K562 (cell line): ENCODE data around the gene NIPBL. TPM values are rescaled to one million over a fixed set of nuclear protein-coding genes. Genes with fewer than 3 reads are reported as not detected.

Source experiments
- ATAC-seq: fragments of 200-7000 bp; cut with Tn5 transposase; 3 replicates; pipeline ENCODE4 v1.9.1; 2020; ENCODE audit warnings: moderate library complexity
- BruUV-seq: library from RNA; stranded (reverse); fragments of 400-500 nt; replicated peaks from 2 replicates; lab custom pipeline; 2021; lab: Mats Ljungman, UMichigan
- CTCF ChIA-PET: fragments of 300-600 bp; formaldehyde crosslinking; extraction: SDS; loops from one replicate; lab custom pipeline; 2021; ENCODE audit warnings: low intra/inter-chr PET ratio; lab: Yijun Ruan, JAX
- POLR2A ChIA-PET: fragments of 300-600, 350-650 bp; sonication (Branson Sonifier 250); formaldehyde crosslinking; extraction: SDS; loops from one replicate; lab custom pipeline; 2021; ENCODE audit warnings: antibody characterized with exemption, inconsistent platforms; lab: Yijun Ruan, JAX
- DNase-seq, 4 experiments: peaks; one replicate each; pipeline versions ENCODE4 v3.0.0 to v3.0.0-alpha.2; 2011 to 2018; ENCODE audit warnings: low spot score in 3 of 4, mixed read lengths in 3 of 4; ENCODE audit errors: extremely low read depth in 1 of 4
- FAIRE-seq: peaks from 2 replicates; lab custom pipeline; 2011; peaks lifted over from hg19 to GRCh38; lab: Jason Lieb, UNC
- H2AFZ ChIP-seq: 2 replicates; pipeline ENCODE4 v1.6.0; 2011; ENCODE audit warnings: low read depth, low read length, control low read depth, inconsistent platforms
- H3K27ac ChIP-seq: fragments of 200-600 bp; 3 replicates; pipeline ENCODE4 v1.8.0; 2011; ENCODE audit warnings: low read depth, mild to moderate bottlenecking, control low read depth, inconsistent platforms, low read length, moderate library complexity, mixed read lengths; ENCODE audit errors: extremely low read depth
- H3K27me3 ChIP-seq, 2 experiments: fragments of 300-600 bp in 1 of 2; 2 replicates in 1 of 2; 3 replicates in 1 of 2; pipeline versions ENCODE4 v1.6.0 to v1.8.0; 2011; ENCODE audit warnings: inconsistent platforms in 2 of 2, low read length in 2 of 2, mild to moderate bottlenecking in 1 of 2, mixed read lengths in 1 of 2, moderate library complexity in 1 of 2; ENCODE audit not compliant: control insufficient read depth in 2 of 2, insufficient read depth in 2 of 2
- H3K36me3 ChIP-seq: fragments of 300-600 bp; 3 replicates; pipeline ENCODE4 v1.8.0; 2011; ENCODE audit warnings: mild to moderate bottlenecking, low read length, inconsistent platforms; ENCODE audit not compliant: control insufficient read depth, insufficient read depth
- H3K4me1 ChIP-seq, 2 experiments: fragments of 200-600 bp in 1 of 2; replicated peaks in 1 of 2; 2 replicates in 1 of 2; 3 replicates in 1 of 2; pipeline versions ENCODE4 v1.5.1 to v1.8.0; 2011; ENCODE audit warnings: inconsistent platforms in 2 of 2, low read length in 2 of 2, mild to moderate bottlenecking in 1 of 2, mixed read lengths in 1 of 2, moderate library complexity in 1 of 2; ENCODE audit not compliant: control insufficient read depth in 2 of 2, insufficient read depth in 2 of 2
- H3K4me2 ChIP-seq: 2 replicates; pipeline ENCODE4 v1.6.1; 2011; ENCODE audit warnings: low read length, control low read depth, inconsistent platforms, mixed read lengths; ENCODE audit not compliant: insufficient read depth
- H3K4me3 ChIP-seq: fragments of 200-600 bp; sonication (generic), shearing (Covaris generic); 2 replicates; pipeline ENCODE4 v1.5.1; 2016; ENCODE audit warnings: control low read depth, inconsistent platforms
- H3K79me2 ChIP-seq: fragments of 200-600 bp; 3 replicates; pipeline ENCODE4 v1.8.0; 2011; ENCODE audit warnings: low read length, inconsistent platforms; ENCODE audit not compliant: control insufficient read depth, insufficient read depth
- H3K9ac ChIP-seq, 2 experiments: 2 replicates each; pipeline versions ENCODE4 v1.6.0 to v1.6.1; 2011; ENCODE audit warnings: low read depth in 2 of 2, low read length in 2 of 2, control low read depth in 1 of 2, inconsistent platforms in 1 of 2, mild to moderate bottlenecking in 1 of 2, mixed read lengths in 1 of 2; ENCODE audit not compliant: insufficient read depth in 1 of 2
- H3K9me1 ChIP-seq: one replicate; pipeline ENCODE4 v1.6.0; 2011; ENCODE audit warnings: inconsistent platforms, mild to moderate bottlenecking, low read length, moderate library complexity; ENCODE audit not compliant: control insufficient read depth, insufficient read depth
- H3K9me3 ChIP-seq: replicated peaks from 2 replicates; pipeline ENCODE4 v1.5.1; 2011; ENCODE audit warnings: low read depth, low read length, inconsistent platforms; ENCODE audit not compliant: control insufficient read depth, insufficient read depth
- H4K20me1 ChIP-seq: replicated peaks from 2 replicates; pipeline ENCODE4 v1.6.1; 2011; ENCODE audit warnings: low read length, inconsistent platforms, mixed read lengths; ENCODE audit not compliant: control insufficient read depth, insufficient read depth
- GABPB2 ChIP-seq: fragments of 250-450 bp; sonication (Bioruptor Pico); conservative IDR thresholded peaks from 2 replicates; pipeline ENCODE4 v1.5.1; 2021; ENCODE audit warnings: mild to moderate bottlenecking
- GTF2F1 ChIP-seq: IDR thresholded peaks from 2 replicates; pipeline ENCODE4 v1.6.1; 2011; ENCODE audit warnings: low read depth, low read length, improper control_type of control experiment
- ILF3 ChIP-seq: fragments of 450-650 bp; IDR thresholded peaks from 2 replicates; pipeline ENCODE4 v1.6.1; 2018; ENCODE audit warnings: antibody characterized with exemption, mild to moderate bottlenecking, moderate library complexity, borderline replicate concordance
- KDM1A ChIP-seq, 2 experiments: fragments of 450-650 bp; IDR thresholded peaks; 2 replicates each; pipeline ENCODE4 v1.6.1; 2016; ENCODE audit warnings: mild to moderate bottlenecking in 2 of 2
- NBN ChIP-seq: fragments of 450-650 bp; IDR thresholded peaks from 2 replicates; pipeline ENCODE4 v1.6.1; 2016; ENCODE audit warnings: low read depth, mild to moderate bottlenecking
- NFE2 ChIP-seq: IDR thresholded peaks from 2 replicates; pipeline ENCODE4 v1.6.1; 2014; ENCODE audit warnings: antibody characterized with exemption, low read depth
- POLR2A ChIP-seq: fragments of 450-650 bp; conservative IDR thresholded peaks from 2 replicates; pipeline ENCODE4 v1.6.1; 2016
- RBM39 ChIP-seq: fragments of 200-400 bp; formaldehyde crosslinking; optimal IDR thresholded peaks from 2 replicates; pipeline ENCODE3; 2018; ENCODE audit warnings: low read depth, low read length
- SIN3A ChIP-seq, 2 experiments: fragments of 150-350 bp in 1 of 2; IDR thresholded peaks; 2 replicates each; pipeline ENCODE4 v1.6.1; 2011 to 2016; ENCODE audit warnings: borderline replicate concordance in 2 of 2, low read depth in 2 of 2, low read length in 2 of 2, mild to moderate bottlenecking in 2 of 2, moderate library complexity in 2 of 2; ENCODE audit not compliant: control insufficient read depth in 1 of 2
- SNIP1 ChIP-seq: fragments of 450-650 bp; IDR thresholded peaks from 2 replicates; pipeline ENCODE4 v1.7.1; 2017; ENCODE audit warnings: low read depth, mild to moderate bottlenecking
- SP1 ChIP-seq: sonication (generic); formaldehyde crosslinking; IDR thresholded peaks from 2 replicates; pipeline ENCODE4 v1.8.1; 2022; ENCODE audit warnings: mild to moderate bottlenecking, missing genetic modification reagents
- ZNF263 ChIP-seq: sonication (generic); formaldehyde crosslinking; IDR thresholded peaks from 2 replicates; pipeline ENCODE4 v1.8.0; 2022; ENCODE audit warnings: mild to moderate bottlenecking, missing genetic modification reagents, borderline replicate concordance
- ZNF384 ChIP-seq: IDR thresholded peaks from 2 replicates; pipeline ENCODE4 v1.6.1; 2012; ENCODE audit warnings: low read depth, low read length, improper control_type of control experiment
- WGBS: fragments of 100-300 bp; shearing (Covaris generic); methylation state at CpG from one replicate; pipeline ENCODE4 v1.1.6; 2016; ENCODE audit warnings: low coverage, mixed read lengths; ENCODE audit not compliant: insufficient coverage; ENCODE audit errors: missing lambda C conversion rate; 5-methylcytosine and 5-hydroxymethylcytosine counted together
- in situ Hi-C: fragments of 300-500 bp; cut with MboI; formaldehyde crosslinking; loops from 4 replicates; pipeline ENCODE4 v1.15.0; 2018; ENCODE audit warnings: inconsistent platforms, mixed read lengths
- intact Hi-C: fragments of 100-400 bp; cut with micrococcal nuclease; formaldehyde crosslinking; loops from 2 replicates; pipeline ENCODE4 v1.14.2; 2022
- polyA plus RNA-seq, 8 experiments: library from polyadenylated mRNA; depleted of rRNA in 4 of 8; stranded (reverse) in 5 of 8; unstranded in 3 of 8; fragments of >200 nt; fragmentation: Nextera tagmentation in 2 of 8; fragmentation: Illumina TruSeq in 1 of 8; extraction: Ambion mirVana in 2 of 8; extraction: Trizol in 1 of 8; gene quantifications; 2 replicates each; pipeline versions ENCODE4 v1.2.1 to v1.2.3, GENCODE V29; 2011 to 2014; ENCODE audit warnings: inconsistent platforms in 1 of 8, missing spikeins in 1 of 8
- total RNA-seq, 7 experiments: library from RNA; depleted of rRNA in 6 of 7; stranded (reverse); fragments of >200 nt in 6 of 7; fragmentation: Illumina TruSeq in 2 of 7; extraction: Trizol in 2 of 7; gene quantifications; 2 replicates each; pipeline versions ENCODE4 v1.2.1 to v1.2.3, GENCODE V29; 2011 to 2021; ENCODE audit warnings: low replicate concordance in 1 of 7
- TF ChIP-seq, protein P1 (sequence below): fragments of 250-450 bp; sonication (Bioruptor Pico); IDR thresholded peaks from 2 replicates; pipeline ENCODE4 v1.9.0; 2021; ENCODE audit warnings: mild to moderate bottlenecking, inconsistent platforms
- TF ChIP-seq, protein P2 (sequence below): fragments of 250-450 bp; sonication (Bioruptor Pico); IDR thresholded peaks from 2 replicates; pipeline ENCODE4 v1.4.0; 2020; ENCODE audit warnings: mild to moderate bottlenecking, moderate library complexity

Gene NIPBL
- total and polyA plus RNA-seq, 9 of the 15 experiments (the other 6 are each of a cell fraction or from before 2014, with no cell fraction given) = 12.9 to 56.7 (median 38.9) TPM

DNA sequence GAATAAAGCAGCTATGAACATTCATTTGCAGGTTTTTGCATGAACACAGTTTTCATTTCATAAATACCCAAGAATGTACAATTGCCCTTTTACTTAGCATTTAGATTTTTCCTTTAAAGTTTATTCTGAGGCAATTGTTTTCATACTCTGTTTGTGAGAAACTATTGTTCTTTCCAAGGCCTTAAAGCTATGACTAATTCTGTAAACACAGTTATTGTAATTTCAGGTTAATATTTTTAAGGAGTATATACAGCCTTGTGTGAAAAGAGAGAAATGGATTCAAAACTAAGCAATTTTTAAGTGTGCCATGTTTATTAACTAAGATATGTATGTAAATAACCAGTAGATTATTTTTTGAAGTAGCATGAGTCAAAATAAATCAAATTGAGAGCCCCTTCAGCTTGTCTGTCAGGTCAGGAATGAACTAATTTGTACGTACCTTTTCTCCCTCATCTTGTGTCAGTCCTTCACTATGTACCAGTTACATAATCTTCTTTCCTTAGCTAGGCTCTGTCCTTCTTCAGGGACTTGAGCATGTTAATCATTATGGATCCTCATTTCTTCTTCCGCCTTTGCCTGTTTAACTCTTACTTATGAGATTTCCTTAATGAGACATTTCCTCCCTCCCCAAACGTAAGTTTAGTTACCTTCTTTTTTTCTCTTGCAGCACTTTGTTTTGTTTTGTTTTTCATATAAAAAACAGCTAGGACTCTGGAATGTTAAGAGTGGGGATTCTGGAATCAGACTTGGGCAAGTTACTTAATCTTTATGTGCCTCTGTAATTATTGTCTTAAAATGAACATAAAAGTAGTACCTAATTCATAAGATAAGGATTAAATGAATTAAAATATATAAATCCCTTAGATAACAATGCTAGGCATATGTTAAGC is 63.6 kb downstream of the NIPBL start:
- no peaks in the 10 kb centered on the region for H3K4me1 ChIP-seq
- no peak for DNase-seq
- BruUV-seq = no TSS peak
- no peak for ATAC-seq
- no peak overlapping the region for H2AFZ ChIP-seq
- H3K36me3 ChIP-seq = no peaks in the 10 kb centered on the region
- 79% methylated on average over 3 of the region's 3 CpGs for WGBS
- no peak for FAIRE-seq
- no peak overlapping the region for H3K4me3 ChIP-seq
- POLR2A ChIA-PET = no interaction called here
- no peaks in the 10 kb centered on the region for H3K9me1 ChIP-seq
- TF ChIP-seq POLR2A (no peak), NBN (no peak), RBM39 (no peak), NFE2 (no peak), ILF3 (no peak), SIN3A (IDR thresholded peaks at IDR 0.05; ENCODE audit: borderline replicate concordance in 2 of 2, control insufficient read depth in 1 of 2, low read depth in 2 of 2, low read length in 2 of 2) (no peak), GABPB2 (CRISPR knock-in tag) (no peak), KDM1A (IDR thresholded peaks at IDR 0.05) (no peak), SP1 (CRISPR knock-in tag) (no peak), ZNF384 (no peak), GTF2F1 (no peak), SNIP1 (no peak), ZNF263 (CRISPR knock-in tag) (no peak)
- TF ChIP-seq, protein P1, sequence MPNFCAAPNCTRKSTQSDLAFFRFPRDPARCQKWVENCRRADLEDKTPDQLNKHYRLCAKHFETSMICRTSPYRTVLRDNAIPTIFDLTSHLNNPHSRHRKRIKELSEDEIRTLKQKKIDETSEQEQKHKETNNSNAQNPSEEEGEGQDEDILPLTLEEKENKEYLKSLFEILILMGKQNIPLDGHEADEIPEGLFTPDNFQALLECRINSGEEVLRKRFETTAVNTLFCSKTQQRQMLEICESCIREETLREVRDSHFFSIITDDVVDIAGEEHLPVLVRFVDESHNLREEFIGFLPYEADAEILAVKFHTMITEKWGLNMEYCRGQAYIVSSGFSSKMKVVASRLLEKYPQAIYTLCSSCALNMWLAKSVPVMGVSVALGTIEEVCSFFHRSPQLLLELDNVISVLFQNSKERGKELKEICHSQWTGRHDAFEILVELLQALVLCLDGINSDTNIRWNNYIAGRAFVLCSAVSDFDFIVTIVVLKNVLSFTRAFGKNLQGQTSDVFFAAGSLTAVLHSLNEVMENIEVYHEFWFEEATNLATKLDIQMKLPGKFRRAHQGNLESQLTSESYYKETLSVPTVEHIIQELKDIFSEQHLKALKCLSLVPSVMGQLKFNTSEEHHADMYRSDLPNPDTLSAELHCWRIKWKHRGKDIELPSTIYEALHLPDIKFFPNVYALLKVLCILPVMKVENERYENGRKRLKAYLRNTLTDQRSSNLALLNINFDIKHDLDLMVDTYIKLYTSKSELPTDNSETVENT = no peak
- TF ChIP-seq, protein P2, sequence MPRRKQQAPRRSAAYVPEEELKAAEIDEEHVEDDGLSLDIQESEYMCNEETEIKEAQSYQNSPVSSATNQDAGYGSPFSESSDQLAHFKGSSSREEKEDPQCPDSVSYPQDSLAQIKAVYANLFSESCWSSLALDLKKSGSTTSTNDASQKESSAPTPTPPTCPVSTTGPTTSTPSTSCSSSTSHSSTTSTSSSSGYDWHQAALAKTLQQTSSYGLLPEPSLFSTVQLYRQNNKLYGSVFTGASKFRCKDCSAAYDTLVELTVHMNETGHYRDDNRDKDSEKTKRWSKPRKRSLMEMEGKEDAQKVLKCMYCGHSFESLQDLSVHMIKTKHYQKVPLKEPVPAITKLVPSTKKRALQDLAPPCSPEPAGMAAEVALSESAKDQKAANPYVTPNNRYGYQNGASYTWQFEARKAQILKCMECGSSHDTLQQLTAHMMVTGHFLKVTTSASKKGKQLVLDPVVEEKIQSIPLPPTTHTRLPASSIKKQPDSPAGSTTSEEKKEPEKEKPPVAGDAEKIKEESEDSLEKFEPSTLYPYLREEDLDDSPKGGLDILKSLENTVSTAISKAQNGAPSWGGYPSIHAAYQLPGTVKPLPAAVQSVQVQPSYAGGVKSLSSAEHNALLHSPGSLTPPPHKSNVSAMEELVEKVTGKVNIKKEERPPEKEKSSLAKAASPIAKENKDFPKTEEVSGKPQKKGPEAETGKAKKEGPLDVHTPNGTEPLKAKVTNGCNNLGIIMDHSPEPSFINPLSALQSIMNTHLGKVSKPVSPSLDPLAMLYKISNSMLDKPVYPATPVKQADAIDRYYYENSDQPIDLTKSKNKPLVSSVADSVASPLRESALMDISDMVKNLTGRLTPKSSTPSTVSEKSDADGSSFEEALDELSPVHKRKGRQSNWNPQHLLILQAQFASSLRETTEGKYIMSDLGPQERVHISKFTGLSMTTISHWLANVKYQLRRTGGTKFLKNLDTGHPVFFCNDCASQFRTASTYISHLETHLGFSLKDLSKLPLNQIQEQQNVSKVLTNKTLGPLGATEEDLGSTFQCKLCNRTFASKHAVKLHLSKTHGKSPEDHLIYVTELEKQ = no peak
- TF ChIP-seq, all 486 proteins: peak for 0
- CTCF ChIA-PET = no interaction called here
- no peak overlapping the region for H3K9ac ChIP-seq
- in situ Hi-C loops (loop anchor here (10.0 kb wide), 1 partner anchor 205 kb away; no protein-coding TSS in a partner anchor), intact Hi-C loops (no loop called here)
- no peak overlapping the region for H3K27ac ChIP-seq
- no peaks in the 10 kb centered on the region for H3K9me3 ChIP-seq
- no peaks in the 10 kb centered on the region for H3K27me3 ChIP-seq
- H4K20me1 ChIP-seq = peaks cover 3% of the 10 kb centered on the region; the same call in 1 of the 2 replicates
- peaks cover 93% of the 10 kb centered on the region for H3K79me2 ChIP-seq
- no peak overlapping the region for H3K4me2 ChIP-seq
